ENCODE data around the gene MAIP1. TPM values are rescaled to one million over a fixed set of nuclear protein-coding genes. Genes with fewer than 3 reads are reported as not detected.
"Not testable (repeated sequence)": the region's sequence is repeated elsewhere in the genome, so short reads cannot be mapped to it uniquely, and the experiment has no call there.

The MAIP1 gene
- total RNA-seq: 24.9 TPM
- long read RNA-seq, partial matches to known transcripts: 1 of 5 reads
- long read RNA-seq, other reads (novel, unspliced or antisense): 2 of 5 reads

DNA sequence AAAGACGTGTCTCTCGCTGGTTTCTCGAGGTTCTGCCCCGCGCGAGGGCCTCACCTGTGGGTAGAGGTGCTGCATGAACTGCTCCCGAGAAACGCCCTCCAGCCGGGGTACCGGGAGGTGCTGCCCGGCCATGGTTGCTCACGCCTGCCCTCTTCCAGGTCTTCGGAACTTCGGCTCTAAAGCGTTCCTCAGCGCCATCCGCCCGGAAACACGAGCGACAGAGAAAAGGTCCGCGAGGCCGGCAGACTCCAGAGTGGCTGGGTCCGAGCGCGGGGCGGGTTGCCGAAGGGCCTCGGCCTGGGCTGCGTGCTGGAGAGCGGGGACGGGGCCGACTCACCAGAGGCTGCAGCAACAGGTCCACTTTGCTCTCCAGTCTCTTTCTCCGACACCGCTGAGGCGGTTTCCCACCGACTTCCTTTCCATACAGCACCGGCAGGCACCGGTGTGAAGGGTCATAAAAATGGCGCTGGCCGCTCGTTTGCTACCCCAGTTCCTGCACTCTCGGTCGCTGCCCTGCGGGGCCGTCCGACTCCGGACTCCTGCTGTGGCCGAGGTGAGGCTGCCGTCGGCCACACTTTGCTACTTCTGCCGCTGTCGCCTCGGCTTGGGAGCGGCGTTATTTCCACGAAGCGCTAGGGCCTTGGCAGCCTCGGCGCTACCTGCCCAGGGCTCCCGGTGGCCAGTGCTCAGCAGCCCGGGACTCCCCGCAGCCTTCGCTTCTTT, at the start of gene MAIP1, which contains the start of gene TYW5:
Gene MAIP1, plus strand, starts transcription at position 244 of the 723 bp plus-strand sequence. Its CDS starts 217 bp downstream, at position 461.
Gene TYW5, minus strand, starts transcription at position 153 of the 723 bp plus-strand sequence. Its CDS starts 21 bp downstream, at position 132.
- DNase-seq (ENCODE audit: missing footprints) (peak; percentile 91), ATAC-seq (peak; percentile 95)
- intact Hi-C loops (cut with DNase I): no loop called here

DNA sequence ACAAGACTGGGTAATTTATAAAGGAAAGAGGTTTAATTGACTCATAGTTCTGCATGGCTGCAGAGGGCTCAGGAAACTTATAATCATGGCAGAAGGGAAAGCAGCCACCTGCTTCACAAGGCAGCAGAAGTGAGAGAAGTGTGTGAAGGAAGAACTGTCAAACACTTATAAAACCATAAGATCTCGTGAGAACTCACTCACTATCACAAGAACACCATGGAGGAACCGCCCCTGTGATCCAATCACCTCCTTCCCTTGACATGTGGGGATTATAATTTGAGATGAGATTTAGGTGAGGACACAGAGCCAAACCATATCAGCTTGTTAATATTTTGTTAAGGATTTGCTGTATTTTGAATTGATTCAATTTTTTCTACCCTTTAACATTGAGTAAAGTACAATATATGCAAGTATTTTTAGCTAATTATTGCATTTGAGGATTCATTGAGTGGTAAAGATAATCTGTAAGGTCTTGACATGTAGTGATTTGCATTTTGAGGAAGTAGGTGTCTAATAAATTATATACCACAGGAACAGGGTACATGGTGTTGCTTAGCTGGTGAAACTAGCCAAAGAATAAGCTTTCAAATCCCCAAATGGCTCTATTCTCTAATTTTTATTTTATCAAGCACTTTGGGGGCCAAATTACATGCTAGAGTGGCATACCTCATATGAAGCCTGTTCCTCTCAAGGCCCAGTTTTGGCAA, 48.2 kb upstream of the MAIP1 start:
- no peak for ATAC-seq
- intact Hi-C loops (cut with DNase I): no loop called here
- DNase-seq (ENCODE audit: missing footprints): no peak

- ATAC-seq: no peak
- DNase-seq (ENCODE audit: missing footprints): no peak
- intact Hi-C loops (cut with DNase I): loop anchor here (5.0 kb wide), 1 partner anchor 42 kb away; no protein-coding TSS in a partner anchor
Observed at GRCh38 chr2:199910338-199911051, 44.9 kb upstream of the MAIP1 start.

DNA sequence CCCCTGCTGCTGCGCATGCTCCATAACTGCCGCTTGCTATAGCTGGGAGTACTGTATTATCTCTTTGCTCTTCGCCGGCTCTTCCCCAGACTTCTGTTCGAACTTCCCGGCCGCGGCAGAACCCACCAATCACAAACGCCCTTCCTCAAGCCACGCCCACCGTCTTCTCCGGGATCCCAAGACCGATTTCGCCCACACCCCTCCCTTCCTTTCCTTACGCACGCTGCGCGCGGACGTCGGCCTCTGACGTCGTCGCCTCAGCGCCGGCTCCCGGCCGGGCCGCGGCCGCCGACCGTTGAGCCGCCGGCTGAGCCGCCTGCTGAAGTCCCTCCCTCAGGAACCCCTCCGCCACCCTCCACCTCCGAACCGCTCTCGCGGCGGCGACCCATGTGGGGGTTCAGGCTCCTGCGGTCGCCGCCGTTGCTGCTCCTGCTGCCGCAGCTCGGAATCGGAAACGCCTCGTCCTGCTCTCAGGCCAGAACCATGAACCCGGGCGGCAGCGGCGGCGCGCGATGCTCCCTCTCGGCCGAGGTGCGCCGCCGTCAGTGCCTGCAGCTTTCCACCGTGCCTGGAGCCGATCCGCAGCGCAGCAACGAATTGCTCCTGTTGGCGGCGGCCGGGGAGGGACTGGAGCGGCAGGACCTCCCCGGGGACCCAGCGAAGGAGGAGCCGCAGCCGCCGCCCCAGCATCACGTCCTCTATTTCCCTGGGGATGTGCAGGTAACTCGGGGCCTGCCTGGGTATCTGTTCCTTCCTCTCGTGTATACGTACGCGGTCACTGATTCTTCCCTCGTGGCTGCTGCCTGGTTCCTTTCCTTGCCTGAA, 44.1 kb upstream of the MAIP1 start, which contains the start of gene C2orf69:
Gene C2orf69, plus strand, starts transcription at position 242 of the 825 bp plus-strand sequence. Its CDS starts 146 bp downstream, at position 388.
- DNase-seq (ENCODE audit: missing footprints): peak; percentile 97
- peak; percentile 99 for ATAC-seq
- intact Hi-C loops (cut with DNase I): loop anchor here (5.0 kb wide), 1 partner anchor 41 kb away; no protein-coding TSS in a partner anchor

DNA sequence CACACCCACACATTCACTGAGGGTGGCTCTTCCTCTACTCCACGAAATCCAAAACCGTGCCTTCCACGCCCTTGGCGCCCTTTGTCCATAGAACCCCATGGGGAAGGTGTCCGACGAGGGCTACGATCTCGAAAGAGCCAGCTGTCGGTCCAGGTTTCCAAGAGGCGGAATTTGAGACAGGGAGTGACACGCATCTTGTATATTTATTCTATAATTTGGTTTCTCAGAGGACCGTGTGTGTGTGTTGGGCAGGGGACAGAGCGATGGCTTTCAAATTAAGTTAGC, 43.6 kb upstream of the MAIP1 start:
- peak; percentile 72 for DNase-seq (ENCODE audit: missing footprints)
- no peak for ATAC-seq
- intact Hi-C loops (cut with DNase I): loop anchor here (5.0 kb wide), 1 partner anchor 40 kb away; no protein-coding TSS in a partner anchor

- ATAC-seq: not testable (repeated sequence)
- DNase-seq (ENCODE audit: missing footprints): peak; percentile 59
- intact Hi-C loops (cut with DNase I): loop anchor here (5.0 kb wide), 1 partner anchor 40 kb away; no protein-coding TSS in a partner anchor
Observed at GRCh38 chr2:199912553-199913114, 42.7 kb upstream of the MAIP1 start.

DNA sequence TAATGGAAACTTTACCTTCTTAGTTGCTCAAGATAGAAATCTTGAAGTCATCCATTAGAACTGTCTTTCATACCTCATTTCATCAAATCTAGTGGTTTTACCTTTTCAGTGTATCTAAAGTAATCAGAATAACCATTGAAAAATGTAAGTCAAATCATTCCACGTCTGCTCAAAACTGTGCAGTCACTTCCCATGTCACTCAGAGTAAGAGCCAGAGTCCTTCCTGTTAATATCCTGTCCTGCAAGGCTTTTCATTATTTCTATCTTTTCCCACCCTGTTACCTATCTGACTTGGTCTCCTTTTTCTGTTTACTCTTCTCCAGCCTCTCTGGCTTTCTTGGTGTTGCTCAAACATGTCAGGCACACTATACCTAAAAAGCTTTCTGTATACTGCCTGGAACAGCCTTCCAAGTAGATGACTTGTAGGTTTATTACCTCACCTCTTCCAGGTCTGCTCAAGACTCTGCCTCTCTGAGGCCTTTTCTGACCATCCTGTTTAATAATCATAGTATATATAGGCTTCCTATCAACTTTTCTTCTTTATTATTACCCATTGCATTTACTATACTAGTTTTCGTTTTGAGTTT, 40.9 kb upstream of the MAIP1 start:
- intact Hi-C loops (cut with DNase I): loop anchor here (5.0 kb wide), 1 partner anchor 38 kb away; no protein-coding TSS in a partner anchor
- DNase-seq (ENCODE audit: missing footprints) (no peak), ATAC-seq (no peak)

- DNase-seq (ENCODE audit: missing footprints): no peak
- ATAC-seq: no peak
- intact Hi-C loops (cut with DNase I): no loop called here
Observed at GRCh38 chr2:199916980-199917379, 38.4 kb upstream of the MAIP1 start.

DNA sequence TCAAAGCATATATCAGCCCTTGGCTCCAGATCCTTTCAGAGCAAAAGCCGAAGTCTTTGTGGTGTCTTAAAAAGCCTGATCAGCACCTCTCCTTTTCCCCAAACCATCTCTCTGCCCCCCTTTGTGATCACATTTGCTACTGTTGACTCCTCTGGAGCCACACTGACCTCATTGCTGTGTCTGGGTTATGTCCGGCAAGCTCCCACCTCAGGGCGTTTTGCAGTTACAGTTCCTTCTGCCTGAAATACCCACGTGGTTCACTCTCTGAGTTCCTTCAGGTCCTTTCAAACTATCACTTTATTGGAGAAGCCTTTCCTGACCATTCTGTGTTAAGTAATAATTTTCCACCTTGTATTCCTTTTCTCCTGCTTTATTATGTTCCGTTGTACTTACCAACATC, 32.5 kb upstream of the MAIP1 start:
- intact Hi-C loops (cut with DNase I): no loop called here
- ATAC-seq (no peak), DNase-seq (ENCODE audit: missing footprints) (no peak)

DNA sequence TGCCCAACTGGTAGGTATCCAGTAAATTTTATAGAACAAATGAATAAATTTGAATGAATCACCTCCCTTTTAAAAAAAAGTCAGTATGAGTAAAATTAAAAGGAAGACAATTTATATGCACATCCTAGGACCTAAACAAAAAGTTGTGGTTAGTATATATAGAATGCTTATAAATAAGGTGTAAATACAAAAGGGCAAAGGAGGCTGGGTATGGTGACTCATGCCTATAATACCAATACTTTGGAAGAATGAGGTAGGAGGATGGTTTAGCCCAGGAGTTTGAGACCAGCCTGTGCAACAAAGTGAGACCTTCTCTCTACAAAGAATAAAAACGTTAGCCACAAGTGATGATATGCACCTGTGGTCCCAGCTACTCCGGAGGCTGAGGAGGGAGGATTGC, 31.5 kb upstream of the MAIP1 start:
- intact Hi-C loops (cut with DNase I): no loop called here
- no peak for ATAC-seq
- DNase-seq (ENCODE audit: missing footprints): no peak

GRCh38 chr2:199926806-199927205, 28.6 kb upstream of the MAIP1 start:
- intact Hi-C loops (cut with DNase I): no loop called here
- no peak for ATAC-seq
- no peak for DNase-seq (ENCODE audit: missing footprints)

- ATAC-seq: no peak
- DNase-seq (ENCODE audit: missing footprints): no peak
- intact Hi-C loops (cut with DNase I): no loop called here
Observed at GRCh38 chr2:199928226-199928625, 27.2 kb upstream of the MAIP1 start.

- DNase-seq (ENCODE audit: missing footprints) (no peak), ATAC-seq (no peak)
- intact Hi-C loops (cut with DNase I): no loop called here
Observed at GRCh38 chr2:199928626-199929025, 26.8 kb upstream of the MAIP1 start.

GRCh38 chr2:199929262-199929661, 26.1 kb upstream of the MAIP1 start:
- no peak for DNase-seq (ENCODE audit: missing footprints)
- no peak for ATAC-seq
- intact Hi-C loops (cut with DNase I): no loop called here

GRCh38 chr2:199932312-199932855, 23.0 kb upstream of the MAIP1 start:
- ATAC-seq (no peak), DNase-seq (ENCODE audit: missing footprints) (no peak)
- intact Hi-C loops (cut with DNase I): no loop called here

DNA sequence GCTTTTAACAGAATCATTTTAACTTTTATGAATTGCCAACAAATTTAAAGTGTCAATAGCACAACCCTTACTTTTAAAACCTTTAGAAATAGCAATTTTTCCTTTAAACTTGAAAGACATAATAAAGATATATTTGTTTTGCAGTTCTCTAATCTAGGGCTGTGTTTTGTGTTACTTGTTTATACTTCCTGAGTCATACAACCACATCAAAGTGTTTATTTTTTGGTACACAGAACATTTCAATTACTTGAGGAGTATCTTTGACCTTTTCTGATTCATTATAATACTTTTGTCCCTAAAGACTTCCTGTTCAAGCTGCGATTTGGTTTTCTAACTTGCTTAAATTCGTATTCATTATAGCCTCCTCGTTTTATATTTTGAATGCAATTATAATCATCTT, 21.9 kb upstream of the MAIP1 start:
- ATAC-seq: no peak
- DNase-seq (ENCODE audit: missing footprints): no peak
- intact Hi-C loops (cut with DNase I): no loop called here

DNA sequence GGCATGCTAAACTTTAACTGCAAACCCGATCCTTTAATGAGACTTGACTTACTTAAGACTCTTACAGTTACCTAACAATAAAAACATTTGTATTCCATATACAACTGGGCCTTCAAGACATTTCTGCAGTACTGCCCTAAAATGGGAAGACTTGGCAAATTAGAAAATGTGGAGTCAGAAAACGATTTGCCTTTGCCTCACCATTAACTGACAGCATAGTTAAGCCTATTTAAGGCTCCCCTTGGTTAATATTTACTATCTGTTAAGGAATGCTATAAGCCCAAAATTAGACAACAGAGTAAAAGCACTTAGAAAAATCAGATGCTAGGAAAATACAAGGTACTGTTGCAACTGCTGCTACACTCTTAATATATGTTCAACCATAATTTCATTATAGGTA, 18.8 kb upstream of the MAIP1 start:
- ATAC-seq (no peak), DNase-seq (ENCODE audit: missing footprints) (no peak)
- intact Hi-C loops (cut with DNase I): no loop called here

All from Right ventricle myocardium inferior (tissue), 1 donor.